ENCODE data around the gene TCOF1.
"Not testable (repeated sequence)": the region's sequence is repeated elsewhere in the genome, so short reads cannot be mapped to it uniquely, and the experiment has no call there.

TCOF1 gene

DNA sequence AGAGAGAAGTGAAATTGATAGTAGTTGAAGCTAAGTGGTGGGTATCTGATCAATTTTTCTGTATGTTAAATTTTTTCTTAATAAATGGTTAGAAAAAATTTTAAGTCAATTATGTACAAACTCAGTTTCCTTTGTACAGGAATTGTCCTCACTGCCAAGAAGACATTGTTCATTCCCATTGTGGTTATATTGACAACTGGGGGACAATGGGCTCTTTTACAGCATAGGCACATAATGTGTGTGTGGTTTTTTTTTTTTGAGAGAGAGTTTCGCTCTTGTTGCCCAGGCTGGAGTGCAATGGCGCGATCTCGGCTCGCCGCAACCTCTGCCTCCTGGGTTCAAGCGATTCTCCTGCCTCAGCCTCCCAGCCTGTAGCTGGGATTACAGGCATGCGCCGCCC, 68.7 kb downstream of the TCOF1 start:
- not testable (repeated sequence) for DNase-seq (ENCODE audit: low read depth in 2 of 2)

DNA sequence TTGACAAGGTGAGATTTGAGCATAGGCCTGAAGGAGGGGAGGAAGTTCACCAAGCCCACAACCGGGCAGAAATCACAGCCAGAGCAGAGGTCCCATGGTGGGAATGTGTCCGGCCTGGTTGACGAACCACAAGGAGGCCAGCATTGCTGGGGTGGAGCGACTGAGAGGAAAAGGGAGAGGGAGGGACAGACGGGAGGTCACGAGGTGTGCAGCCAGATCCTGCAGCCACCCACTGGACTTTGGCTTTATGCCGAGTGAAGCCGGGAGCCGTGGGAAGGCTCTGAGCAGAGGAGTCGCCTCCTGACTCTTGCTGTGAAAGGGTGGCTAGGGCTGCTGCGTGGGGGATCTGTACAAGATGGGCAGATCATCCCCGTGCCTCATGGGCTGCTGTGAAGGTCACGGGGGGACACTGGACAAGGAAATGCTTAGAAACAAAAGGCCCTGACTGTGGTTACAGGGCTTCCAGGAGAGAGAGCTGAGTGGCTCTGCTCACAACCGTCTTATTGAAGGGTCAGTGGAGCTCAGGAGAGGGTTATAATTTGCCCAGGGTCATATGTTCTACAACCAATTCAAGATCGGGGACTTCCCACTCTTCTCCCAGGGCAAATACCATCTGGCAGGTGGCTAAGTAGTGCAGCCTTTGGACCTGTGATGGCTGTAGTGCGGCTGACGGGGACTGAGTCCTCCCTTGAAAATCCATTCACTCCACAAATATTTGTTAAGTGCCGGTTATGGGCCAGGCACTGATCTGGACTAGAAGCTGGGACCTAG, 70.8 kb downstream of the TCOF1 start:
- DNase-seq (ENCODE audit: low read depth in 2 of 2) = no peak

DNA sequence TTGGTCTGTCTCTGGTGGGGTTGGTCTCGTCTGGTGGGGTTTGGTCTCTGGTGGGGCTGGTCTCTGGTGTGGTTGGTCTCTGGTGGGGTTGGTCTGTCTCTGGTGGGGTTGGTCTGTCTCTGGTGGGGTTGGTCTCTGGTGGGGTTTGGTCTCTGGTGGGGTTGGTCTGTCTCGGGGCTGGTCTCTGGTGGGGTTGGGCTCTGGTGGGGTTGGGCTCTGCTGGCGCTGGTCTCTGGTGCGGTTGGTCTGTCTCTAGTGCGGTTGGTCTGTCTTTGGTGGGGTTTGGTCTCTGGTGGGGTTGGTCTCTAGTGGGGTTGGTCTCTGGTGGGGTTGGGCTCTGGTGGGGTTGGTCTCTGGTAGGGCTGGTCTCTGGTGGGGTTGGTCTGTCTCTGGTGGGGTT, 71.5 kb downstream of the TCOF1 start:
- DNase-seq (ENCODE audit: low read depth in 2 of 2) = no peak

DNA sequence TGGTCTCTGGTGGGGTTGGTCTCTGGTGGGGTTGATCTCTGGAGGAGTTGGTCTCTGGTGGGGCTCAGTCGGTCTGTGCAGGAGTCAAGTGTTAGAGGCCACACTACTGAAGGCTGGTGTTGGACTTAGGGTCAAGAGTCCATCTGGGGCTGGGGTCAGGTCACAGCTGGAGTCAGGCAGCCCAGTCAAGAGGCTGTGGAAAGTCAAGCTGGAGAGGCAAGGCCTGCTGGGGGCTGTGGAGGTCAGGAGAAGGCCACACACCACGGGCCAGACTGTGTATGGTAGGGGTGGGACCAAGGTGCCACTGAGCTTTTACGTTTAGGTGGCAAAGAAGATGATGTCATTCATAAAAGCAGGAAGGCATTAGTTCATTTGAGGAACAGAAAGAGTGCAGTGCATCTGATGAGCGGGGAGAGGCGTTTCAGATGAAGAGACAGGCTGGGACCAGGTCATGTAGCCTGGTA, 71.9 kb downstream of the TCOF1 start:
- no peak for DNase-seq (ENCODE audit: low read depth in 2 of 2)

DNA sequence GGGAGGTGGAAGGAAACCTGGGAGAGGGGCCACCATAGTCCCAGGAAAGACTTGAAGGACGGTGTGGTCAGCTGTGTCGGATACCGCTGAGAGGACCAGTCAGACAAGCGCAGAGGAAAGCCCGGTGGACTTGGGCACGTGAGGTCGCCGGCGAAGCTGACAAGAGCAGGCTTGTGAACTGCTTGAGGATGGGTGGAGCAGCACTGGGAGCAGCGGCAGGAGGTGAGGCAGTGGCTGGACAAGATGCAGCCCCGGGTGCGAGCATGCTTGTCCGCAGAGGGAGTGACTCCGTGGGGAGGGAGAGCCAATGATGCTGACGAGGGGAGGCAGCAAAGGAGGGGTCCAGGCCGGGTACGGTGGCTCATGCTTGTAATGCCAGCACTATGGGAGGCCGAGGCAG, 73.6 kb downstream of the TCOF1 start:
- DNase-seq (ENCODE audit: low read depth in 2 of 2) = no peak

DNA sequence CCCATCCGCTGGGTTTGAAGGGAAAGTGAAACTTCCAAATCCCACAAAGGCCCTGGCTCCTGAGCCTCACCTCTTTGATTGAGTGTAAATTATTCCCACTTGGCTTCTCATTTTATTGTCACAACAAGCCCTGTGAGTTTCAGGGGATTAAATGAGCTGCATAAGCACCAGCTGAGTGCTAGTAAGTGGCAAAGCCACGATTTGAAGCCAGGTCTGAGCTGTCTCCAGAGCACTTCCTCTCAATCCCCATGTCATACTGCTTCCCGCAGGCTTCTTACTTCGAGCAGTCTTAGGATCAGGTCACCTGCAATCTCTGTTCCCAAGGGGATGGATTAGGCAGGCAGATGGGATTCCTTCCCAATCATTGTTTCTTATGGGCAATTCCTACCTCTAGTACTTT, 74.1 kb downstream of the TCOF1 start:
- no peak for DNase-seq (ENCODE audit: low read depth in 2 of 2)

DNA sequence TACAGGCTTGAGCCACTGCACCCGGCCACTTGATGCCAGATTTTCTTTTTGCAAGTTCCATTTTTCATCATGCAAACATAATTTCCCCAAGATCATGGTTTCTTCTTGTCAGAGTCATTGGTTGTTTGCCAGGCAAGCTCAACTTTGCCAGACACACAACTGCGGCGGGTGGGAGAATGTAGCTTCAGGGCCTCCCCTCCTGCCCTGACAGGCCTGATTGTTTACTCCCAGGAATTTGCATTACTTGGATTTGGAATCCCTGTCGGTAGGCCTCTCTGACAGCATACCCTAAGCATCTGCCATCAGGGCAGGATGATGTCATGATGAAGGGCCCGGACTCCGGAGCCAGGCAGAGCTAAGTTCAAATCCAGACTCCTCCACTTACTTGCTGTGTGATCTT, 77.0 kb downstream of the TCOF1 start:
- no peak for DNase-seq (ENCODE audit: low read depth in 2 of 2)

DNA sequence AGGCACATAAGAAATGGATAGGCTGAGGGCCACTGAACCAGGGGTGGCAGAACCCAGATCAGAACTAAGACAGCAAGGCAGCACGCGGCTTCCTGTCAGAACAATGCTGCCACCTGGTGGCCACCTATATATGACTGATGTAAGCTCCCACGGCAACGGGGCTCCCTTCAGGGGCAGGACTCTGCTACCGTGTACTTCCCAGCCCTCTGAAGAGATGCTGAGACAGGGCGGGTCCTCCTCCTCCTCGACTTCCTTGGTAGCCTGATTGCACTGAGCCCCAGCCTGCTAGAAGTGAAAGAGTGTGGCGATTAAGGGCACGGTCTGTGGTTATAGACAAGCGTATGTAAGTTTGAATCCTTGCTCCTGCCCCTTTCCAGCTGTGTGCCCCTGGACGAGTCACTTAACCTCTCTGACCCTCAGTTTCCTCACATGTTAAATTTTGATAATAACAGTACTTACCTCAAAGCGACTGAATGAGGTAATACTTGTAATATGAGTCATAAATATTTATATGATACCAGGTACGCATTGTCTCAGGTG, 78.7 kb downstream of the TCOF1 start:
- DNase-seq (ENCODE audit: low read depth in 2 of 2) = peak; percentile 84

DNA sequence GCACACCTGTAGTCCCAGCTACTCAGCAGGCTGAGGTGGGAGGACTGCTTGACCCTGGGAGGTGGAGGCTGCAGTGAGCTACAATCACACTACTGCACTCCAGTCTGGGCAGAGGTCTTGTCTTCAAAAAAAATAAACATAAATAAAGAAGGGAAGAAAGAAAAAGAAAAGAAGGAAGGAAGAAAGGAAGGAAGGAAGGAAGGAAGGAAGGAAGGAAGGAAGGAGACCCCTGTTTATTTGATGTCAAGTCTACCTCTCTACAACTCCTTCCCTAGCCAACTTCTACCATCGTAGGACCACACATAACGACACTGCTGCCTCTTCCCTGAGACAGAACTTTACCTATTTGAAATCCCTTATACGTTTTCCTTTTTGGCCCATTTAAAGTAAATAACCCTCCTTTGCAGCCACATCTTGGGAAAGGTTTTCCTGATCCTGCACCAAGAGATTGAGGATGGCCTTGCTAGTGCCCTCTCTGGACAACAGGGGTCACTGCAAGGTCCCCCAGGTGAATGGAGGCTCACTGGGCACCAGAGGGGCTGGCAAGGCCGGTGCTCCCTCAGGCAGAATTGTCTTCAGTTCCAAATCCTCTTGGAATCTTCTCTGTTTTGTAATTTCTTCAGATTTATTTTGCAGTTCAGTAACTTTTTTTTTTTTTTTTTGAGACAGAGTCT, 81.5 kb downstream of the TCOF1 start:
- no peak for DNase-seq (ENCODE audit: low read depth in 2 of 2)

DNA sequence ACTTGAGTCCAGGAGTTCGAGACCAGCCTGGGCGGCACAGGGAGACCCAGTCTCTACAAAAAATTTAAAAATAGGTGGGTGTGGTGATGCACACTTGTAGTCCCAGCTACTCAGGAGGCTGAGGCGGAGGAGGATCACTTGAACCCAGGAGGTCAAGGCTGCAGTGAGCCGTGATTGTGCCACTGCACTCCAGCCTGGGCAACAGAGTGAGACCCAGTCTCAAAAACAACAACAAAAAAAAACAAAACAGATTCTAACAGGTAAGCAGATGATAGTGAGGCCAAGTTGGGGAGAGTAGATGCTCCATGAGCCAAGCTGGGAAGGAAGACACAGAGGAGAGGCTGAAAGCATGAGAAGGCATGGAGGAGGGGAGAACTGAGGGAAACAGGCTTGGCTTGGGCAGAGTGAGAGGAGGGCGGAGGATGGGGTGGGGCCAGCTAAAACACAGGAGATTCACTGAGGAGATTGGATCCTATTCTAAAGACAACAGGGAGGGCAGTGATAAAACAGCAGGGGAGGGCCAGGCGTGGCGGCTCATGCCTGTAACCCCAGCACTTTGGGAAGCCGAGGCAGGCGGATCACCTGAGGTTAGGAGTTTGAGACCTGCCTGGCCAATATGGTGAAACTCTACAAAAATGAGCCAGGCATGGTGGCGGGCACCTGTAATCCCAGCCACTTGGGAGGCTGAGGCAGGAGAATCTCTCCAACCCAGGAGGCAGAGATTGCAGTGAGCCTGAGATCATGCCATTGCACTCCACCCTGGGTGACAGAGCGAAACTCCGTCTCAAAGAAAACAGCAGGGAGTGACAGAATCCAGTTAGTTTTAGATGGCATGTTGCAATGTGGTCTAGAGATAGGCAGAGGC, 83.7 kb downstream of the TCOF1 start:
- DNase-seq (ENCODE audit: low read depth in 2 of 2) = no peak

DNA sequence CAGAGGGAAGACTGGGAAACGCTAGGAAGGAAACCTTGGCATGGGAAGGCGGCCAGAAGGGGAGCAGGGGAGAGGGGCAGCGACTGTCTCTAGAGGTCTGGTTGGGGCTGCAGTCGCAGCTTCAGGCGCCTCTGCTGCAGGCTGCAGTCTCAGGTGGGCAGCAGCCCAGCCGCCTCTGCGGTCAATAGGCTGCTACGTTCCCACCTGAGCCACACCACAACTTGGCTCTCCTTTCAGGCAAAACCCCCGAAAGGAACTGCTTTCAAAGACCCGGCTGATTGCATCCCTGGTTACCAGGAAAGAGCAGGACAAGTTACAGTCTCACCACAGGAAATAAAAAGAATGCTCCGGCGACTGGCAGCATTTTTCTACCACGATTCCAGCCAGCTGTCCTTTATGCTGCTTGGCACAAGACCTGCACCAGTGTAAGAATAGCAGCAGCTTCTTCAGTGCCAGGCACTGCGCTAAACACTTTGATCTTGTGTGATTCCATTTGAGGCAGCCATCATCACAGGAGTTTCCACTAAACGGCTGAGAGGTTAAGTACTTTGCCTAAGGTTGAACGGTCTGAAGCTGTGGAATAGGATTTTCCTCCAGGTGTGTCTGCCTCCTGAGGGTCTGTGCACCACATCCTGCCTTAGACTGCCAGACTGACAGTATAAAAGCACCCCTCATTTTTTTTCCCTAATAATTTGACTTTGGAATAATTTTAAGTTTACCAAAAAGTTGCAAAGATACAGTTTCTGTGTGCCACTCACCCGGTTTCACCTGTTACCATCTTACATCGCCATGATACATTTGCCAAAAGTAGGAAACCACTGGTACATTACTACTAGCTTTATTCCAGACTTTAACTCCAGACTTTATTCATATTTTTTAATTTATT, 84.6 kb downstream of the TCOF1 start:
- no peak for DNase-seq (ENCODE audit: low read depth in 2 of 2)

DNA sequence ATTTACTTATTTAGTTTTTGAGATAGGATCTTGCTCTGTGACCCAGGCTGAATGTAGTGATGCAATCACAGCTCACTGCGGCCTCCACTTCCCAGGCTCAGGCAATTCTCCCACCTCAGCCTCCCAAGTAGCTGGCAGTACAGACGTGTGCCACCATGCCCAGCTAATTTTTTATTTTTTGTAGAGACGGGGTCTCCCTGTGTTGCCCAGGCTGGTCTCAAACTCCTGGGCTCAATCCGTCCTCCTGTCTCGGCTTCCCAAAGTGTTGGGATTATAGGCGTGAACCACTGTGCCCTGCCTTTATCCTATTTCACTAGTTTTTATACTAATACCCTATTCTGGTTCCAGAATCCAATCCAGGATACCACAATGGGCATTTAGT, 85.2 kb downstream of the TCOF1 start:
- DNase-seq (ENCODE audit: low read depth in 2 of 2) = no peak

DNA sequence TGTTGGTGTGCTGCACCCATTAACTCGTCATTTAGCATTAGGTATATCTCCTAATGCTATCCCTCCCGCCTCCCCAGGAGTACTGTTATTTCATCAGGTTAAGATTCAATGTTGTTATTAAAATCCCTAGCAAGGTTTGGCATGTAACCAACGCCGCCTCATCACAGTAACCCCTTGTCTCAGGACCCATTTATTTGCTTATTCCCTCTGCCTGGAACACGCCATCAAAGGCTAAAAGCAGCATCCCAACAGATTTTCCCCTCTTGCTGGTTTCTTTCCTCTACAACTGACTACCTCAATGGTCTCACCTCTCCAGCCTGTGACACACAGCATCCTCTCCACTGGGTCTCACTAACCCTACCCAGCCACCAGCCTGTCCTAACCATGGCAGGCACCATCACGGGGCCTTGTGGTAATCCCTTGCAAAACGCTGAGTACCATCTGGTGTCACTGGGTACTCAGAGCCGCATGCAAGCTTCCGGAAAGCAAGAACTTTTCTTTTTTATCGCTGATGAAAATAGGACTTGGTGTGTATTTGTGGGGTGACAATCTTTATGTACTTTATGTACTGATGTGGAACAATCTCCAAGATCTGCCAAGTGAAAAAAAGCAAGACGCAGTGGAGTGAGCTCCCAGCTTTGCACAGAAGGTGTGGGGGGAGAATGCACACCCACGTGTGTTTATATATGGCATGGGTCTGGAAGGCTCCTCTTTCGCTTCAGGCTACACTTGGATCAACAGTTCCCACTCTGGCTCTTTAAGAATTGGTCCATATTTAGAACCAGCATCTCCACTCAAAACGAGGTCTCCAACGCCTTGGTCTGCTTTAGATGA, 86.0 kb downstream of the TCOF1 start:
- DNase-seq (ENCODE audit: low read depth in 2 of 2) = no peak

DNA sequence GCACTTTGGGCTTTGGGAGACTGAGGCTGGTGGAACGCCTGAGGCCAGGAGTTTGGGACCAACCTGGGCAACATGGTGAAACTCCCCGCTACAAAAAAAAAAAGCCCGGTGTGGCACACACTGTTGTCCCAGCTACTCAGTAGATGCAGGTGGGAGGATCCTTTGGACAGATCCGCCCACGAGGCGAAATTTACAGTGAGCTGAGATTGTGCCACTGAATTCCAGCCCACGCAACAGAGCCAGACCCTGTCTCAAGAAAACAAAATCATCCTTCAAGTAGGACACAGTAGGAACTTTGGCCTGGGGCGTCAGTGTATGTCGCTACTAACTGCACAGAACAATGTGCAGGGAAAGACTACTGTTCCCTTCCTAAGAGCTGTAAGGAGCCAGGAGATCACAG, 87.3 kb downstream of the TCOF1 start:
- no peak for DNase-seq (ENCODE audit: low read depth in 2 of 2)

DNA sequence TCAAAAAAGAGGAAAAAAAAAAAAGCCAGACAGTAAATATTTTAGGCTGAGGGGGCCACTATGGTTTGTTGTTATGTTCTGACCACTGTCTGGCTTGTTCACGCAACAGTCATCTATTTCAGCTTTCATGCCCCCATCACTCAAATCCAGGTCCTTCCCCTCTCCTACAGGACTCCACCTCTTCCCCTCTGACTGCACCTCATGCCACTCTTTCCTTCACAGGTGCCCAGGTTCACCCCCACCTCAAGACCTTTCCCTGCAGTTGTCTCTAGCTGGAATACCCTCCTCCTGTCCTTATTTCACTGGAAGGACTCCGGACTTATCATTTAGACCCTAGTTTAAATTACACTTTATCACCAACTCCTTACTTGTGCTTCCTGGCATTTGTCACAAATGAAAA, 88.6 kb downstream of the TCOF1 start:
- no peak for DNase-seq (ENCODE audit: low read depth in 2 of 2)

DNA sequence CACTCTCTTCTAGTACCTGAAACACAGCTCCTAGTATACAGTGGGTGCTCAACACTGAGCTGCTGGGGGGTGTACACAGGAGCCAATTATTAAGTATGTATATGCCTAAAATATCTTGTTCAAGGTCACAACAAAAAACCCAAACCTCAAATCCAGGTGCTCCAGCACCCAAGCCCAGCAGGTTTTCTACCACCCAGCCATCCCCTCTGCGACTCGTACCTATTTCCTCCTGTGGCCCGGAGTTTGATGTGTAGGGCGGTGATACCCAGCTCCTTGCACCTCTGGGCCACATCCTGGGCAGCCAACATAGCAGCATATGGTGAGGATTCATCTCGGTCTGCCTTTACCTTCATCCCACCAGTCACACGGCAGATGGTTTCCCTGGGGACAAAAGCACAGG, 89.1 kb downstream of the TCOF1 start:
- no peak for DNase-seq (ENCODE audit: low read depth in 2 of 2)

DNA sequence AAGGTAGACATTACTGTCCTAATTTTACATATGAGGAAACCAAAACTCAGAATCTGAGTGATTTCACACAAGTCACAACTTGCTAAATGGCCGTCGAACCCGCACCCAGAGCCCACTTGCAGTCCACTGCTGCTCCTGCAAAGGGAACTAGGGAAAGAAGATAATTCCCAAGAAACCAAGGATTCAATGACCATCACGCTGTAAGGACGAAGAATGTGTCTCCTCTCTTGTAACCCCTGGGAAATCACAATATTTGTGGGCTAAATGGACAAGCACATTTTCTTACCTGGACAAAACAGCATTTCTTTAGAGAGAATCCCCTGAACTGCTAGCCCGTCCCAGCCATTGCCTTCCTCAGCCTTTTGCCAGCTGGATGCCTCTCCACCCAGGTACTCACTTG, 89.7 kb downstream of the TCOF1 start:
- DNase-seq (ENCODE audit: low read depth in 2 of 2) = no peak

DNA sequence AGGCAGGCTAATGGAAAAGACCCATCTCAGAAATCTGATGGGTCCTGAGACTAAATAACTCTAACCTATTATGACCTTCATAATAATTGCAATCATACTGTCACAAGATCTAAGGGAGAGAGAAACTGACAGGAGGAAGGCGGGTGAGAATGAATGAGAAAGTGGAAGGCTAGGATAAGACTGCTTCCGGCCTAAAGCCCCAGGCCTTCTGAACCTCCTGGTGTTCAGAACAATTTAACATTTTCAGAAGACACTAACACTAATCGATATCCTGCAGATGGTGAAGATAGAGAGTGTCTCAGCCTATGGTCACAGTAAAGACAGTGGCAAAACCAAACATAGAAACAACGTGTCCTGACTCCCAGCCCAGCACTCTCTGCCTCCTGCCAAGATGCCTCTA, 90.8 kb downstream of the TCOF1 start:
- no peak for DNase-seq (ENCODE audit: low read depth in 2 of 2)

DNA sequence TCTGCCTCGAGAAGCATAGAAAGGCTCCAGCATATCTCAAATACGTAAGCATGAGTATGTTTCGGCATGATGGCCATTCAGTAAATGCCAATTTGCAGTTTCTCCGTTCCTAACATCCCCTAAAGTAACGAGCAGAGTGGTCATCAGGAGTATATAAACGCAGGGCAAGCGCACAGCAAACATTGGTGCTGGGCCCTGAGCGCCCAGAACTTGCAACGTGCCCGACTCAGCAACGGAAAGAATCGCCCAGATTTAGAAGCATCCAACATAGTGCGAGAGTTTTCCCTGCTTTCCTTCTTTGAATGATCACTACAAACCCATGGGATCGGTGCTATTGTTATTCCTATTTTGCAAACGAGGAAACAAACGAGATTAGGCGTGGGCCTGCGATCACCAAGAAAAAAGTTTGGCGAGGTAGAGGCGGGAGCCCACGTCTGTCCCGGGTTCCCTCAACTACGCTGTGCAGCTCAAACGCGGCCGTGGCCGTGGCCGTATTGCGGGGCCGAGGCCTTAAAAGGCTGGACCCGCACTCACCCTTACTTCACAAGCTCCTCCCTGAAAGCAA, 91.5 kb downstream of the TCOF1 start:
- DNase-seq (ENCODE audit: low read depth in 2 of 2) = no peak

Data from stimulated activated CD8-positive, alpha-beta memory T cell treated with anti-CD3 and anti-CD28 coated beads, Interleukin-2, amount 100 ng/mL, for 1 hour (primary cell).